HG03571 (cell line): ENCODE results near the gene LENEP.

Experiments used
- ATAC-seq: cut with Tn5 transposase; IDR thresholded peaks from one replicate; pipeline ENCODE4 v1.9.1; 2021; ENCODE audit not compliant: unreplicated experiment

LENEP gene

DNA sequence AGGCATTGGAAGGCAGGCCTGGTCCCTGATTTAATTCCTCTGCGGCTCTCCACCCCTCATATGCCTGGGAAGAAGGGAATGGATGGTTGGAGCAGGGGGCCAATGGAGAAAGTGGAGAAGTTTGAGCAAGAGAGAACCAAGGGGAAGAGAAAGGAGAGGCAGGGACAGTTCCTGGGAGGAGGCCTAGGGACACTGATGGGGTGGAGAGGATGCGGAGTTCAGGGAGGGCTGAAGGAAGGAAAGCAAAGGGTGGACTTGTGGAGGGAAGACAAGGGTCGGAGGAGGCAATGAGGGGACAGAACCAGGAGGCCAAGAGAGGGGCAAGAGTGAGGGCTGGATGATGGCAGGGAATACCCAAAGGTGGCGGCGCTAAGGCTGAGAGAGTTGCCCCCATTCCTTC is 16.4 kb downstream of the LENEP start:
- ATAC-seq, result no peak

DNA sequence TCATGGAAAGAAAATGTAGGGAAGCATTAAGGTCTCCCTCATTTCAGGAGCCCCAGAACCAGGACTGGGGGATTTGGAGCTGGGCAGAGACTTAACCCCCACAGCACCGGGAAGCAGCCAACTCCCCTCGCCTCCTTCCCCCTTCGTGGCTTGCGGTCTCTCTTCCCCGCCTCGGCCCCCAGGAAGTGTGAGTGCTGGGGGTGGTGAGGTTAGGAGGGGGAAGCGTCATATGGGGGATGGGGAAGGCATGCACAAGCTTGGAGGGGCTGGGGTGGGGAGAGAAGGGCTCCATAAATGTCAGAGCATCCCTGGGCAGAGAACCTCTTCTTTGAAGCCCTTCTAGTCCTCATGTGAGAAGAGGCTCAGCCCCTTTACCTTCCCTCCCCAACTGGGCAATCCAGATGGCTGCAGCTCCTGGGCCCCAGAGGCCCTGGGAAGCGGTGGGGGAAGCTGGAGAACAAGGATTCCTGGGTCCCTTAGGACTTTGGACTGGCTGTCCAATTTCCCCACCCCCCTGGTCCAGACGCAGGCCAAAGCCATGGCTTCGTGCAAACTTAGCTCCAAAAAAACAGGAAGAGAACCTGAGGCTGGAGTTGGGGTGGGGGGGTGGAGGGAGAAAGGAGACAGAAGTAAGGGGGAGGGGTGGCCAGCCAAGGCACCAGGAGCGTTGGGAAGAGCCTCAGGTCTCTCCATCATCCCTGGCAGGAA is 17.0 kb downstream of the LENEP start:
- ATAC-seq, result no peak

DNA sequence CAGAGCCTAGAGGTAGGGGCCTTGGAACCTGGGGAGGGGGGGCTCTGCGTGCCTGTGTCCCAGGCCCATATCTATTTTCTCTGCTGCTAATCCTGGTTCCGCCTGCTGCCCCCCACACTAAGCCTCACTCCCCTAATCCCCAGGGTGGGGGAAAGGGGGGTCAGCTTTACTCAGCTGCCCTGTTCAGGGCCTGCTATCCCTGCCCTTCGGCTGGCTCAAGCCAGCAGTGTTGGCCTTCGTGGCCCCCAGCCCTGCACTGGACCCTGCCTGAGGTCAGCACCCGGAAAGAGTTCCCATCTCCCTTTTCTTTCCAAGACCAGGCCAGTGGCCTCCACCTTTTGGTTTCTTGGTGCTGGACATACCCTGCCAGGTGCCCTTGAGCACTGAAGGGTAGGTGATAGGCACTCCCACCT is 17.6 kb downstream of the LENEP start:
- no peak for ATAC-seq

DNA sequence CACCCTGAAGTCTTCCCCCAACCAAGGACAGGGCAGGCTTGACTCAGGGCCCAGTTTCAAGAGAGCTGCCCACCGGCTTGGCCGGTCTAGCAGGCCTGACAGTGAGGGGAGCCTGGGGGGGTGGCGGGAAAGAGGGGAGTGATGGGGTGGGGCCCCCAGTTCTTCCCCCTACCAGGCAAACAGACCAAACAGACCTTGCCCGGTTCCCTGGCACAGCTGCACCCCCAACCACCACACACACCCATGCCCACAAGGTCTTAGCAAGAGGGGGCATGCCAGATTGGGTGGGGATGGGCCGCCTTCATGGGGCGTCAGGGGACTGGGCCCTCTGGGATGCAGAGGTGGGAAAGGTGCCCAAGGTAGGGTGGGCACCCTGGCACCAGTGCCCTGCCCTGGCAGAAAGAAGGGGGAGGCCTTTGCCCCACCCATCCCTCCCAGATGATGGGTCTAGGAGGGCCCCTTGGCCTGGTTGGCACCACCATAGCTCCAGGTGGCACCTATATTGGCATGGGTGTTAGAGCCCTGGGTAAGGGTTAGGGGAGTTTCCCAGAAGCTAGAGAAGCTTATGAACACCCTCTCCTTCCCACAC is 18.1 kb downstream of the LENEP start:
- no peak for ATAC-seq

DNA sequence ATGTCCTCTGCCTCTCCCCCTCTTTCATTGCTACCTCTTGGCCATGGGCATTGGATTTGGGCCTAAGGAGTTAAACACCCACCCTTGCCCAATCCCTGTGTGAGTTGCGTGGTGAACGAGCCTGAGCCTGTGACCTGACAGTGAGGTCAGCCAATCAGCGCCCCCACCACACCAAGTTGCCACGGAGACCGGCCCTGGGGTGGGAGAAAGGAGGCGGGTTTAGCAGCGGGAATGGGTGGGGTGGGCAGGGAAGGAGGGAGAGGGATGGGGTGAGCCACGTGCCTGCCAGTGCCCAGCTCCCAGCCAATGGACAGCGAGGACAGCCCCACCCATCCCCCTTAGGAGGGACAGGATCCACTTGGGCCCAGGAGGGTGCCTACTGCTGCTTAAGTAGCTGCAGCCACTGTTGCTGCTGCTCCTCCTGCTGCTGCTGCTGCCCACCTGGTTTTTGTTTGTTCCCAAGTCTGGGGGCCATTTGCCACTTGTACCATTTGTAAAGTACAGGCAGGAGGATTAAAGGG is 18.7 kb downstream of the LENEP start:
- ATAC-seq, result no peak

DNA sequence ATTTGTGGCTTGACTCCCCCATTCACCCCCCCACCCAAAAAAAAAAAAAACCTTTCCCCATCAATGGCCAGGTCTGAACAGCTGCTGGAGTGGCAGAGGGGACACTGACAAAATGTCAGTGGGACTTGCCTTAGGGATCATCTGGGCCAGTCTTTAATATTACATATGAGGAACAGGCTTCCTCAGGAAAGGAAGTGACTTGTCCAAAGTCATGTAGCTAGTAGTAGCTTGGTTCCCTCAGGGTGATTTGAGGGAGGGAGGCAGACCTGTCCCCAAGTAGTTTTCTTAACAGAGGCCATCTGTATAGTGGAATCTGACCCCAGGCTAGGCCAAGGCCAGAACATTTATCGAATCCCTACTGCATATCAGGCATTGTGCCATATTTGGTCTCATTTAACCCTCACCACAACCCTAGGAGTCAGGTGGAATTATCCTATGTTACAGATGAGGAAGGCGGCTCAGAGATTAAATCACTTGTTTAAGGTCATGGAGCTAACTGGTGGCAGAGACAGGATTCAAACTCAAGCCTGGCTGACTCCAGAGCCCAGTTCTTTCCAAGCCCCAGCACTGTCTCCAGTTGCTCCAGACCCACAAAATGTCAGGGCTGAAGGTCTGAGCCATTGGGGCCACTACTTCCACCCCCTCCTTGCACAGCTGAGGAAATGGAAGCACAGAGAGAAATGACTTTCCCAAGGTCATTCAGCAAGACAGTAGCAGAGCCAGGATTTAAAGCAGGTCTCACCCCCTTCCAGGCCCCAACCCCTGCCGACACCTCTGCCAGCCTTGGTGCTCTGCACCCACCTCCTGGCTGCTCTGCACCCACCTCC is 19.6 kb downstream of the LENEP start:
- ATAC-seq, result no peak

DNA sequence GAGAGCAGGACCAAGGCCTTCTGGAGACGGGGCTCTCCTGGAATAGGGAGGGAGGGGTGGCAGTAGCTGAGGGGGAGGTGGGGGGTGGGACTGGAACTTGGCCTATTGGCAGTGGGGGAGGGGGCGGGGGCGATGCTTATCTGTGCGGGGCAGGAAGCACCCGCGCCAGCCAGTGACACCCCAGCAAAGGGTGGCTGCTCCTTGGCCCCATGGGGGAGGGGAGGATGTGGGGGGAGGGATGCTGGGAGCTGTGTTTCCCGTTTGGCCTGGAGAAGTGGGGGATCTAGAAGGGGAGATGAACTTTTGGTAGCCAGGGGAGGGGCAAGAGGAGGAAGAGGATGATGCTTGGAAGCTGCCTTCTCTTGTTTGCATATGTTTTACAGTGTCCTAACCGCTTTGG is 20.2 kb downstream of the LENEP start:
- ATAC-seq, result no peak

DNA sequence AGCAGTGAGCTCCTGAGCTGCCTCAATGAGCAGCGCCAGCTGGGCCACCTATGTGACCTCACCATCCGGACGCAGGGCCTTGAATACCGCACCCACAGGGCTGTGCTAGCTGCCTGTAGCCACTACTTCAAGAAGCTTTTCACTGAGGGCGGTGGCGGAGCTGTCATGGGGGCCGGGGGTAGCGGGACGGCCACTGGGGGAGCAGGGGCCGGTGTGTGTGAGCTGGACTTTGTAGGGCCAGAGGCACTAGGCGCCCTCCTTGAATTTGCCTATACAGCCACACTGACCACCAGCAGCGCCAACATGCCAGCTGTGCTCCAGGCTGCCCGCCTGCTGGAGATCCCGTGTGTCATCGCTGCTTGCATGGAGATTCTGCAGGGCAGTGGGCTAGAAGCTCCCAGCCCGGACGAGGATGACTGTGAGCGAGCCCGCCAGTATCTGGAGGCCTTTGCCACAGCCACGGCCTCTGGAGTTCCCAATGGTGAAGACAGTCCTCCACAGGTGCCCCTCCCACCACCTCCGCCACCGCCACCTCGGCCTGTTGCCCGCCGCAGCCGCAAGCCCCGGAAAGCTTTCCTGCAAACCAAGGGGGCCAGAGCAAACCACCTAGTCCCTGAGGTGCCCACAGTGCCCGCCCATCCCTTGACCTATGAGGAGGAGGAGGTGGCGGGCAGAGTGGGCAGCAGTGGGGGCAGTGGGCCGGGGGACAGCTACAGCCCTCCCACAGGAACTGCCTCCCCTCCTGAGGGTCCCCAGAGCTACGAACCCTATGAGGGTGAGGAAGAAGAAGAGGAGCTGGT is 21.5 kb downstream of the LENEP start:
- no peak for ATAC-seq

DNA sequence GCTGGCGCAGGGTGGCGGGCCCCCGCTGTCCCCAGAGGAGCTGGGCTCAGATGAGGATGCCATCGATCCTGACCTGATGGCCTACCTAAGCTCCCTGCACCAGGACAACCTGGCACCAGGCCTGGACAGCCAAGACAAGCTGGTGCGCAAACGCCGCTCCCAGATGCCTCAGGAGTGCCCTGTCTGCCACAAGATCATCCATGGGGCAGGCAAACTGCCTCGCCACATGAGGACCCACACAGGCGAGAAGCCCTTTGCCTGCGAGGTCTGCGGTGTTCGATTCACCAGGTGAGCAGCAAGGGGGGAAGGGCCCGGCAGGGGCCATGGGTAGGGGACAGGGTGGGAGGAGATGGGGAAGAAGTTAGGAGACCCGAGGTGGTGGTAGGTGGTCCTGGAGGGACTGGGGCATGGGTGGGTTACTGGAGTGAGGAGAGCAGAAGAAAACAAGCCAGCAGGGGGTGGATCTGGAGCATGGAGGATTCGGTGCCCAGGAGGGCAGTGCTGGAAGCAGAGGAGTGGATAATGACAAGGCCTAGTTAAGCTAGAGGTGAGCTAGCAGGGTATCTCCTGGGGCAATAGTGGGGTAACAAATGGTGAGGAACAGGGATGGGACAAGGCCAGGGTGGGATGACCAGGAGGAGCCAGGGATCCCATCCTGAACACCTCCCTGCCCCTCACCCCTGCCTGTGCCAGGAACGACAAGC is 22.3 kb downstream of the LENEP start:
- ATAC-seq, result no peak

DNA sequence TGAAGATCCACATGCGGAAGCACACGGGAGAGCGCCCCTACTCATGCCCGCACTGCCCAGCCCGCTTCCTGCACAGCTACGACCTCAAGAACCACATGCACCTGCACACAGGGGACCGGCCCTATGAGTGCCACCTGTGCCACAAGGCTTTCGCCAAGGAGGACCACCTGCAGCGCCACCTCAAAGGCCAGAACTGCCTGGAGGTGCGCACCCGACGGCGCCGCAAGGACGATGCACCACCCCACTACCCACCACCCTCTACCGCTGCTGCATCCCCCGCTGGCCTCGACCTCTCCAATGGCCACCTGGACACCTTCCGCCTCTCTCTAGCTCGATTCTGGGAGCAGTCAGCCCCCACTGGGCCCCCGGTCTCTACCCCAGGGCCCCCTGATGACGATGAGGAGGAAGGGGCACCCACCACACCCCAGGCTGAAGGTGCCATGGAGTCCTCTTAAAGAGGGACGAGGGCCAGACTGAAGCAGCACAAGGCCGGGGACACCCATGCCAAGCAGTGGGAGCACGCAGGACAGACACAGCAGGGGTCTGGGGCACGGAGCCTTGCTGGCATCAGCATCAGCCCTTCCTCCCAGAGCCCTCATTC is 22.9 kb downstream of the LENEP start:
- no peak for ATAC-seq

DNA sequence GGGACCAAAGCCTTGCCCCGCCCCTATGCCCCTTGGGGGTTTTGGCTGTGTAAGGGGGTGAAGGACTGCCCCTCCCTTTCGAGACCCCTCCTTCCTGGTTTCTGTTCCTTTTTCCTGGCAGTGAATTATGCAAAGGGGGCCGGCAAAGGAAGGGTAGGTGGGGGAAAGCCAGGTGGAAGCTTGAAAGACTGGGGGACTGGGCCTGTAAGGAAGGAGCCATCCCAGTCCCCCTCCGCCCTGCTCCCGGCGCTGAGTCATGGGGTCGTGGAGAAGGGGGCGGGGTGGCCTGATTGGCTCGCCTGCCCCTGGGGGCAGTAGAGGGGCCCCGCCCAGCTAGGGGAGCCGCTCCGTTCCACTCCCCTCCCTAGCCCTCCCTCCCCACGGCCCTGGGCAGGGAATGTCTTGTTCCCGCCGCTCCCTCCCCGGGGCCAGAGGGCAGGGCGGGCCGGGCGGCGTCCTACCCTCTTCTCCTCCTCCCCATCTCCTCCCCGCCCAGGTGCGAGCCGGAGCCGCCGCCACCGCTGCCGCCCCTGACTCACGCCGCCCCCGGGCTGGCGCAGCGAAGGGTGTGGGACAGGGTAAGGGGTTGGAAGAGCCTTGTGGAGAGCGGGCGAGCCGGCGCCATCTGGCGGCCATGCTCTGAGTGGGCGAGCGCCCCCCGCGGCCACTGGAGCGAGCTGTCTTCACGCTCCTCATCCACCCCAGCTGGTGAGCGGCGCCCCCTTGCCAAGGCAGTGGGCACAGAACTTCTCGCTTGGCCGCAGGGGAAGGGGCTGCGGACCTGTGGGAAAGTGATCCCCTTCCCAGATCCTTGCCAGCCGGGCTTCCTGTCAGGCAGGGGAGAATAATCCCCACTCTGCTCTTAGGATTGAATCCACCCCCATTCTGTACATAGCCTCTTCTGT is 23.9 kb downstream of the LENEP start:
- ATAC-seq, result peak; percentile 67

DNA sequence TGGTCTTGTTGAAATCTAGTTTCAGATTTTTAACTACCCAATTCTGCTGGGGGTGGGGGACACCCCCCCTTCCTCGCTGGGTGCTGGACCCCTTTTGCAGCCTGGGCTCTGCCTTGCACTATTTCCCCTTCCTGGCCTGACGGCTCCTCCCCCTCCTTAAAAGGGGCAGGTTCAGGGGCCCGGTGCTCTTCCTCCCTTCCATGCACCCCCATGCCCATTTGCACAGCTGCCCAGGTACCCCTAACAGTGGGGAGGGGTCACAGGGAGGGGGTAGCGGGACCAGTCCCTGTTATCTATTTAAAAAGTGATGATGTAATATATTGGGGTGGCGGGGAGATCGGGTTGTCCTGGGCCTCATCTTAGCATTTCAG is 24.5 kb downstream of the LENEP start:
- ATAC-seq, result no peak

DNA sequence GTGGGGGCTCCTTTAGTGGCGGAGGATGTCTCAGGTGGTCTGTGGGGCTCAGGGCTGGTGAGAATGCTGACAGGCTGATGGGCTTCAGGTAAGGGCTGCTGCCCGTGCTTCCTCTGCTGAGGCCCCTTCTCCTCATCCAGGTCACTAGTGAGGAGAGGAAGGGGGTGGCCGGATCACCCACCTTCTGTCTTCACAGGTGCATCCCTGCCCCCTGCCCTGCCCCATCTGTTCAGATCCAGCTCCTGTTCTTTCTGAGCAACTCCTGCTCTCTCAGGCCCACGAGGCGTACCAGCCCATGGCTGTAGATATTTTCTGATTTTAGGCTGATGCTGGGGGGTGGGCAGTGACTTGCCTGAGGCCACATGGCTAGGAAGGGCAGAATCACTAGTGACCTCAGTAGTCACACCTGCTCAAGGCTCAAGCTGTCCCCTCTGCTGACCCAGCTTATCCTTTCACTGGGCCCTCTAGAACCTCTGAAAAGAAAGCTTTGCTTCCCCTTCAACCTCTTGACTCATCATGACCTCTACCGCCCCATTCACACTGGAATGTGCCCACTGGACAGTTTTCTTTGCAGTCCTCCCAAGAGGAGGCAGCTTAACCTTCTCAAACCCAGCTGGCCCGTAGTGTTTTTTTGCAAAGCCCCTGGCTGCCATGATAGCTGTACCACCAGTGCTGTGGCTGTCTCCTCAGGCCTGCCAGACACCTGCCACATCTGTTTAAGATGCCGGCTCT is 25.4 kb downstream of the LENEP start:
- ATAC-seq, result no peak

DNA sequence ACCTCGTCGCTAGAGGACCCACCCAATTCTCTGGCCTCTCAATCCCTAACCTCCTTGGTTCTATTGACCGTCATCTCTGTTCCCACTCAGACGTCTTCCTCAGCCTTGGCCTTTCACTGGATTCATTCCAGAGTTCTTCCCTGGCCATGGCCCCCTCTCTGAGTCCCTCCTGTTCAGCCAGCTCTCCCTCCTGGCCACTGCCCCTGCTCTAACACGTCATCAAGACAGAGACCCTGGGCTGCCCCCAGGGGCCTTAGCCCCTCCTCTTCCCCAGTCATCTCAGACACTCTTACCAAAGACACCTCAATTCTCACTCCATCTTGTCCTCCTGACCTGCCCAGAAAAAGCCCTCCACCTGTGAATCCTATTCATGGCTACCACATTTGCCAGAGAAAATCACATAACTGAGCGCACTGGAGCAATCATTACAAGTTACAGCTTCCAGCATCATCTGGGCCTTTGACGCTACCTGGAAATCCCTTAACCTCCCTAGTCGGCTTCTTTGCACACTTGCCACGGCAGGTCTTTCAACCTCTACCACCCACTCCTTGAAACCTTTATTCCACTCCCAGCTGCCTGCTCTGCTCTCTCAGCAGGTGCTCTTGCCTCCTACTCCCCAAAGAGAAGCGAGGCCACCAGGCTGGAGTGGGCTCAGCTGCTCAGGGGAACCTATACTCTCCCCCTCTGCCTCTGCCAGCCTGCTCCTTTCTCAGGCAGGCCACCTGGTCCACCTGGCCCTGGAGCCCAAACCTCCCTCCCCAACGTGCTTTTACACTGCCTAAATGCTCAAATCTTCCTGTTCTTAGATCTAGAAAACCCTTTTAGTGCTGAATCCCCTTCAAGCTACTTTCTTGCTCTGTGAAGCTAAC is 26.2 kb downstream of the LENEP start:
- no peak for ATAC-seq

DNA sequence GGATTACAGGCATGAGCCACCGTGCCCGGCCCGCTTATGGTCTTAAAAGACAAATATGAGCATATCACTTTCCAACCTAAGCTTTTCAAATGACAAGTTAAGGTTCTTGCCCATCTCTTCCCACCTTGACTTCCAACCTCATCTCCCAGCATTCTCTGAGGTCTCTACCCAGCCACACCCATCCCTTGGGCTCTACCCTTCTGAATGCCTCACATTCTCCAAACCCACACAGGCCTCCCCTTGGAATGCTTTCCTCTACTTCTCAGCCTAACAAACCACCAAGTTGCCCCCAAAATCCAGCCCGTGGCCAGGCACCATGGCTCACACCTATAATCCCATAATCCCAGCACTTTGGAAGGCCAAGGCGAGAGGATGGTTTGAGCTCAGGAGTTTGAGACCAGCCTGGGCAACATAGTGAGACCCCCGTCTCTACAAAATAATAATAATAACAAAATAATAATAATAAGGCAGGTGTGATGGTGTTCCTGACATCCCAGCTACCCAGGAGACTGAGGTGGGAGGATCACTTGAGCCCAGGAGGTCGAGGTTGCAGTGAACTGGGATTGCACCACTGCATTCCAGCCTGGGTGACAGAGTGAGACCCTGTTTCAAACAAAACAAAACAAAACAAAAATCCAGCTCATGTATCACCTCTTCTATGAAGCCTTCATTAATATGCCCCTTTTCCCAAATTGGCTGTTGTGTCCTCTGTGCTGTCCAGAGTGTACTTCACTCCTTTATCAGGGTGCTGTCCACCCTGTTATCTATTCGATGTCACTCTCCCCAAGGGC is 28.9 kb downstream of the LENEP start:
- ATAC-seq, result no peak

DNA sequence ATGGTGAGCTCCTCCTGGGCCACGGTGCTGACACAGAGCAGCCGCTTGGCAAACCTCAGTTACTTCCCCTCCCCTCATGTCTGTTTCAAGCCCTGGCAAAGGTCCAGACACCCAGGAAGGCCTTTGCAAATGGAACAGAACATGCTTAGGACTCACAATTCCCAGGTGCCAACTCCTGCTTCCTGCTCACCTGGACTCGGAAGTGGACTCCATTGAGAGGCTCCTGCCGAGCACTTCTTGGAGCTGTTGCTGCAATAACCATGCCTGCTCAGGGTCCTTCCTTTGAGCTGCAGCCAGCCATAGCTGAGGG is 29.5 kb downstream of the LENEP start:
- ATAC-seq, result no peak

DNA sequence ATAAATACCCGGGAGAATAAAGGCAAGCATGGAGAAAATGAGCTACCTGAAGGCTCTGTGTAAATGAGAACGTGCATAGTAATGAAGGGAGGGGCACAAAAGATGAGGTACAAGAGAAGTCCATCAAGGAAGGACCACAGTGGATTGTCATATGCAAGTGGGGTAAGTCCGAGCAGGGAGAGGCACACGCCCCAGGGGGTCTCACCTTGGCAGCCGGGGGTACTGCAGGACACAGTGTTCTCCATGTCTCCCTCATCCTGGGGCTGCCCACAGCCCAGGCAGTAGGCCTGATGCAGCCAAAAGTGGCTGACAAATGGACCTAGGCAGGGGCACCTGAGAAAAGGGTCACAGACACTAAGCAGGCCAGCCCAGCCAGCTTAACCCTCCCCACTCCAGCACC is 30.2 kb downstream of the LENEP start:
- no peak for ATAC-seq
